NB4 (cell line): ENCODE results near the gene VASH1.
A peak's percentile ranks its signal among the peaks of the same experiment; 100 is the strongest.
"Not testable (repeated sequence)": the region's sequence is repeated elsewhere in the genome, so short reads cannot be mapped to it uniquely, and the experiment has no call there.

Source experiments
- DNase-seq: peaks from one replicate; pipeline ENCODE4 v3.0.0; 2010; ENCODE audit warnings: low read depth
- H3K4me3 ChIP-seq: one replicate; pipeline ENCODE4 v1.5.1; 2011; ENCODE audit warnings: mild to moderate bottlenecking, low read depth, low read length, moderate library complexity
- MYC ChIP-seq: IDR thresholded peaks from 2 replicates; pipeline ENCODE4 v1.6.1; 2011; ENCODE audit warnings: low read depth, low read length
- POLR2A ChIP-seq: IDR thresholded peaks from 2 replicates; pipeline ENCODE4 v1.6.1; 2011; ENCODE audit warnings: mild to moderate bottlenecking; ENCODE audit not compliant: insufficient read length; ENCODE audit errors: extremely low read depth
- TF ChIP-seq, protein P1 (sequence below): IDR thresholded peaks from one replicate; pipeline ENCODE4 v1.5.1; 2012; ENCODE audit warnings: low read depth, low read length
- TF ChIP-seq, protein P2 (sequence below): IDR thresholded peaks from 2 replicates; pipeline ENCODE4 v1.6.1; 2011; ENCODE audit warnings: low read depth, low read length

Gene VASH1

DNA sequence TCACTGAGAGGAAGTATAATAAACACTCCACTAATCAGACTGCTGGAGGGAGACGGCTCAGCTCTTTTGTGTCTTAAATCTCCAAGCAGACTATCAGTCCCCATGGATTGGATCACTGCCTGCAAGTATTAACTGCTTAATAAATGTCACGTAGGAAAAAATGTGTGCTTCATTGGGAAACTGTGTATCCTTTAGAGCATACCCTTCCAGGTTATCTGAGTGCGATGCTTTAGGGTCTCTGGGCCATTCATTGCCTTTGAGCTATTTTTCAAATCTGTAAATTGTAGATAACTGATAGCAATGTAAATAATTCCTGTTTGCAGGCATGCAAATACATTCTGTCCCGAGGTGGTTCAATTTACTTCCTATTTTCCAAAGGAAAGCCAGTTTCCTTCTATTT lies 45.0 kb upstream of the VASH1 start:
- no peak for DNase-seq
- no peak overlapping the region for H3K4me3 ChIP-seq
- TF ChIP-seq POLR2A: no peak
- TF ChIP-seq, protein P1, sequence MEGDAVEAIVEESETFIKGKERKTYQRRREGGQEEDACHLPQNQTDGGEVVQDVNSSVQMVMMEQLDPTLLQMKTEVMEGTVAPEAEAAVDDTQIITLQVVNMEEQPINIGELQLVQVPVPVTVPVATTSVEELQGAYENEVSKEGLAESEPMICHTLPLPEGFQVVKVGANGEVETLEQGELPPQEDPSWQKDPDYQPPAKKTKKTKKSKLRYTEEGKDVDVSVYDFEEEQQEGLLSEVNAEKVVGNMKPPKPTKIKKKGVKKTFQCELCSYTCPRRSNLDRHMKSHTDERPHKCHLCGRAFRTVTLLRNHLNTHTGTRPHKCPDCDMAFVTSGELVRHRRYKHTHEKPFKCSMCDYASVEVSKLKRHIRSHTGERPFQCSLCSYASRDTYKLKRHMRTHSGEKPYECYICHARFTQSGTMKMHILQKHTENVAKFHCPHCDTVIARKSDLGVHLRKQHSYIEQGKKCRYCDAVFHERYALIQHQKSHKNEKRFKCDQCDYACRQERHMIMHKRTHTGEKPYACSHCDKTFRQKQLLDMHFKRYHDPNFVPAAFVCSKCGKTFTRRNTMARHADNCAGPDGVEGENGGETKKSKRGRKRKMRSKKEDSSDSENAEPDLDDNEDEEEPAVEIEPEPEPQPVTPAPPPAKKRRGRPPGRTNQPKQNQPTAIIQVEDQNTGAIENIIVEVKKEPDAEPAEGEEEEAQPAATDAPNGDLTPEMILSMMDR: no peak
- TF ChIP-seq, protein P2, sequence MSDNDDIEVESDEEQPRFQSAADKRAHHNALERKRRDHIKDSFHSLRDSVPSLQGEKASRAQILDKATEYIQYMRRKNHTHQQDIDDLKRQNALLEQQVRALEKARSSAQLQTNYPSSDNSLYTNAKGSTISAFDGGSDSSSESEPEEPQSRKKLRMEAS: no peak
- no peak for TF ChIP-seq MYC

DNA sequence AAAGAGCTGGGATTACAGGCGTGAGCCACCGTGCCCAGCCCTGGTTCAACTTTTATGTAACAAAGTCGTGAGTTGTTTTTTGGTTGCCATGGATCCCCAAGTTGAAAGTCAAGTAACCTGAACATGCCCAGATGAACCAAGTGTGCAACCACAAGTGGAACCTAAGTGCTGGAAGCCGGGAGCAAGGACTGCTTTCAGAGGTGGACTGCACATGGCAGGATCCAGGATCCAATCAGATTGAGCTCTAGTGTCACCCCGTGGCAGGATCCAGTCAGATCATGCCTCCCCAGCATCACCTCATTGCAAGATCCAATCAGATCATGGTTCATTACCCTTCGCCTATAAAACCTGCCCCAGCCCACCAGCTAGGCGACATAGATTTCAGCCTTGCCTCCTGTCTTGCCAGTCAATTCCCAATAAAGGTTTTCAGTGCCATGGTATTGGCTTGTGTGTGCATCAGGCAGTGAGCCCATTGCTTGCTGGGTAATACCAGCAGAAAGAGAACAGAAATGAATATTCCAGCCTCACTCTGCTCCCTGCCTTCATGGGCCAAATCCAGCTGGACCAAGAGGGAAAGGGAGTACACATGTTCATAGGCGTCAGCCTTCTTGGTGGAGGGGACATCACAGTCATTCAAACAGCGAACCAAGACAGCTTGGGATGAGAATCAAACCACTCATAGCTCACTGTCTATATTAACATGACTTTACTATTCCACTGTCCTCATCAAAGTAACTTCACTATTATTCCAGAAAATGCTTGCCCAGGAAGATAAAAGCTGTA lies 43.6 kb upstream of the VASH1 start:
- DNase-seq: peak; percentile 14
- no peak overlapping the region for H3K4me3 ChIP-seq
- no peak for TF ChIP-seq MYC
- no peak for TF ChIP-seq POLR2A
- TF ChIP-seq, protein P2: no peak
- TF ChIP-seq, protein P1: no peak

DNA sequence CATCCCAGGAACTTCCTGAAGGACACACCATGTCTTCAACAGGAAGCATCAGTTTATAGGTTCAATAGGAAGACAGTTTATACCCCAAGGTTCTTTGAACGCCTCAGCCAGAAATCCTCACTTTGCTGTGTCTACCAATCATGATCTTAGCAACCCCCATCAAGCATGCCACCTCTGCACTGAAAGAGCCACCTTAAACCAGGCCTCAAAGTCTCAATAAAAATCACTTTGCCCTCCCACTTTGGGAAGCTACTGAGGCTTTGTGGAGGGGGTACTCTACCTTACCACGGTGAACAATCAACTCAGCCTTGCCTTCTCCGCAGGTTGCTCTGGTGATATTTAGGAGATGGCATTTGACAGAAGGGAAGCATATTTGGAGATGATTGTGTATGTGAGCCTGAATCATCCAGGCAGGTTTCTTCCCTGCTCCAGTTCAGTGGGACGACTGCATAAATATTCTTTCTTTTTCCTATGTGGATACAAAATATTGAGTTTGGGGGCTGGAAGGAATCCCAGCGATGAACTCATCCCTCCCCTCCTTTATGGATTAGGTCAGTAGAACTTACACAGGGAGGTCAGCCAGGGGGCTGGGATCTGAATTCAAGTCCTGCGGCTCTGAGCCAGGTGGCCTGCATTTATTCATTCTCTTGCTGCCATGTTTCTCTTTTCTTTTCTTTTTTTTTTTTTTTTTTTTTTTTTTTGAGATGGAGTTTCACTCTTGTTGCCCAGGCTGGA lies 42.8 kb upstream of the VASH1 start:
- no peak overlapping the region for H3K4me3 ChIP-seq
- TF ChIP-seq MYC (no peak), POLR2A (no peak)
- TF ChIP-seq, protein P1: no peak
- TF ChIP-seq, protein P2: no peak
- DNase-seq: no peak

DNA sequence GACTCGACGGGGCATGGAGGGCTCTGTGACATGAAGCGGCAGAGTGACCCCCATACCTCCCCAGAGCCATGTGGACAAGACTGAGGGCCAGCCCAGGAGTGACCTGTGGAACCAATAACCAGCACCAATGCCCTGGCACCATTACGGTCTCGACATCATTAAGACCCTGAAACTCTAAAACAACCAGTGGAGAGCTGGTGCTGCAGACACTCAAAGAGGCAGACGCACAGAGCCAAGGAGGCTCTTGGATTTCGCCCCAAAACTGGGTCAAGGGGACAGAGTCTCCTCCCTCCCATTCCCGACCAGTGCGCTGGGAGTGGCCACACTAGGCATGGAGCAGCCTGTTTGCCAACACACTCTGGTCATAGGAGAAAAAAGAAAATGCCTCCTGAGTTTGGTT lies 41.6 kb upstream of the VASH1 start:
- no peak overlapping the region for H3K4me3 ChIP-seq
- TF ChIP-seq, protein P1: no peak
- TF ChIP-seq, protein P2: no peak
- TF ChIP-seq POLR2A (no peak), MYC (no peak)
- no peak for DNase-seq

DNA sequence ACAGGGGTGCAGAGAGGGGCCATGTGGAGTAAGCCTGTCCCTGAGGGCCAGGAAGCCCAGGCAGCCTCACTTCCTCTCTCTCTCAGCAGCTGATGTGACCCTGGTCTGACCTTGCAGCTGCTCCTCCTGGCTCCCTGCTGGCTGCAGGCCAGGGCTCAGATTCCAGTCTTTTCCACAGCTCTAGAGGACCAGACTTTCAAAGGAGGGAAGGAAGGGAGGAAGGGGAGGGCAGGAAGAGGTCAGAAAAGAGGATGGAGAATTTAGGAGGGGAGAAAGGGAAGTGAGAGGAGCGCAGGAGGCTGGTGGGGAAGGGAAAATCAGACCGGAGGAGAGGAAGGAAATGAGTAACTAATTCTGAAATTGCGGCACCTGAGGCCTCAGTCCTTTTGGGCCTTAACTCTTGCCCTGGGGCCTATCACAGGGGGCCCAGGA lies 40.9 kb upstream of the VASH1 start:
- TF ChIP-seq, protein P1: no peak
- TF ChIP-seq, protein P2: no peak
- TF ChIP-seq MYC: no peak
- TF ChIP-seq POLR2A: no peak
- DNase-seq: peak; percentile 61
- no peak overlapping the region for H3K4me3 ChIP-seq

DNA sequence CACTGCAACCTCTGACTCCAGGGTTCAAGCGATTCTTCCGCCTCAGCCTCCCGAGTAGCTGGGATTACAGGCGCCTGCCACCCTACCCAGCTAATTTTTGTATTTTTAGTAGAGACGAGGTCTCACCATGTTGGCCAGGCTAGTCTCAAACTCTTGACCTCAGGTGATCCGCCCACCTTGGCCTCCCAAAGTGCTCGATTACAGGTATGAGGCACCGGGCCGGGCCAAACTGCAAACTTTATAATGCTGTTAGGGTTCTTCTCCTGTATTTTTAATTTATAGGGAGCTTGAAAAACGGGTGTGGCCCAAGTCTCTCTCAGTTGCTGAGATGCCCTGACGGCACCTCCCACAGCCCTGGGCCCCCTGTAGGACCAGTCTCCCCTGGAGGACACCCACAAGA lies 39.8 kb upstream of the VASH1 start:
- not testable (repeated sequence) for DNase-seq, H3K4me3 ChIP-seq
